Measurements from ENCODE around the gene AIRE.
A peak's percentile ranks its signal among the peaks of the same experiment; 100 is the strongest.

GRCh38 chr21:44299458-44300261 is 14.0 kb downstream of the AIRE start, which contains the start of gene PFKL:
- TF ChIP-seq, protein P1, sequence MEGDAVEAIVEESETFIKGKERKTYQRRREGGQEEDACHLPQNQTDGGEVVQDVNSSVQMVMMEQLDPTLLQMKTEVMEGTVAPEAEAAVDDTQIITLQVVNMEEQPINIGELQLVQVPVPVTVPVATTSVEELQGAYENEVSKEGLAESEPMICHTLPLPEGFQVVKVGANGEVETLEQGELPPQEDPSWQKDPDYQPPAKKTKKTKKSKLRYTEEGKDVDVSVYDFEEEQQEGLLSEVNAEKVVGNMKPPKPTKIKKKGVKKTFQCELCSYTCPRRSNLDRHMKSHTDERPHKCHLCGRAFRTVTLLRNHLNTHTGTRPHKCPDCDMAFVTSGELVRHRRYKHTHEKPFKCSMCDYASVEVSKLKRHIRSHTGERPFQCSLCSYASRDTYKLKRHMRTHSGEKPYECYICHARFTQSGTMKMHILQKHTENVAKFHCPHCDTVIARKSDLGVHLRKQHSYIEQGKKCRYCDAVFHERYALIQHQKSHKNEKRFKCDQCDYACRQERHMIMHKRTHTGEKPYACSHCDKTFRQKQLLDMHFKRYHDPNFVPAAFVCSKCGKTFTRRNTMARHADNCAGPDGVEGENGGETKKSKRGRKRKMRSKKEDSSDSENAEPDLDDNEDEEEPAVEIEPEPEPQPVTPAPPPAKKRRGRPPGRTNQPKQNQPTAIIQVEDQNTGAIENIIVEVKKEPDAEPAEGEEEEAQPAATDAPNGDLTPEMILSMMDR (IDR thresholded peaks at IDR 0.05): no peak
- TF ChIP-seq POLR2A (IDR thresholded peaks at IDR 0.05): peak in 1 of 2 donors; percentile 34

All from uterus (tissue), 2 donors.